GM12801 (cell line): ENCODE data around the gene NFIX.

Experiments used
- CTCF ChIP-seq: IDR thresholded peaks from one replicate; pipeline ENCODE4 v1.5.1; 2011; ENCODE audit warnings: control low read depth; ENCODE audit not compliant: insufficient read length; ENCODE audit errors: extremely low read depth

Gene NFIX

GRCh38 chr19:13119627-13120026 lies 124.4 kb downstream of the NFIX start:
- TF ChIP-seq CTCF = no peak

DNA sequence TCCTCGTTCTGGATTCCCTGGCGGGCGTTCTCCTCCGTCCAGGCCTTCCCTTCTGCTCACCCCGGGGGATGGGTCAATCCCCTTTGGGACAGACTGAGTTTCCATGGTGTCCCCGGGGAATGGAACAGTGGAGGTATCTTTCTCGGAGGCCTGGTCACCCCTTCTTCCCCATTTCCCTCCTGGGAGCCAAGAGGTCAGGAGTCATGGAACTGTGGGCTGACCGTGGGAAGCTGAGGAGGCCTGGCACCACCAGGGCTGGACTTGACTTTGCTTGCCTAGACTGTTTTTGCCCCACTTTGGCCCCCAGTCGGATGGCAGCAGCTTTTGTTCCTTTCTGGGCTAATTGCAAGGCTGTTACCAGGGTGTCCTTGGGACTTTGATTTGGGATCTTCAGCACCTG lies 124.8 kb downstream of the NFIX start:
- no peak for TF ChIP-seq CTCF

GRCh38 chr19:13120817-13121216 lies 125.5 kb downstream of the NFIX start:
- TF ChIP-seq CTCF = no peak

DNA sequence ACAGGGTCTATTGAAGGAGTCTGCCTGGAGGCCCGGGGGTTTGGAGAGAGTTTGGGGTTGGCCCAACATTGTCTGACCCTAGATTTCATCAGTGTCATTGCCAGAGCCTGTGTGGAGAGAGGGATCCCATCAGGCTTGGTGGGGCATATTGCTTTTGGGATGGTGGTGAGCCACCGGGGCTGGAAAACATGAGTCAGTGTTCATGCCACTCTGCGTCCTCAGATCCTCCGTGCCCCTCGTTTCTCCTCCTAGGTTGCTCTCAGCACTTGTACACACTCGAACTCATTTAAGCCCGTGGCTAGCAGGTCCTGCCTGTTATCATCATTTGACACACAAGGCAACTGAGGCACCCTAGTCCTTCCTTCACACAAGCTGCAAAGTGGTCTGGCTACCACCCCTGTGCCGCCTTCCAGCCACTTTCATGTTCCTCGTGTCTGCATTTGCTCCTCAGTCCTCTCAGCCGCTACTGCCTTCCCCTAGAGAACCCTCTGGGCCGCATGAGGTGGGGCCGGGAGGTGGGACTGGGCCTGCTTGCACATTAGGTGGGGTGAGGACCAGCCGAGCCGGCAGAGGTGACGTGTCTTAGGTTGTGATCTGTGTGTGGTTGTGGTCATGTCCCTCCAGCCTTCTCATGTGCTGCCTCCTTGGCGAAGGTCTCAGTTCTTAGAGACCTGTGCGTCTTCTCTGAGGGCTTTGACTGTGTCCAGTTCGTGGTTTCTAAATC lies 126.4 kb downstream of the NFIX start:
- TF ChIP-seq CTCF = no peak

DNA sequence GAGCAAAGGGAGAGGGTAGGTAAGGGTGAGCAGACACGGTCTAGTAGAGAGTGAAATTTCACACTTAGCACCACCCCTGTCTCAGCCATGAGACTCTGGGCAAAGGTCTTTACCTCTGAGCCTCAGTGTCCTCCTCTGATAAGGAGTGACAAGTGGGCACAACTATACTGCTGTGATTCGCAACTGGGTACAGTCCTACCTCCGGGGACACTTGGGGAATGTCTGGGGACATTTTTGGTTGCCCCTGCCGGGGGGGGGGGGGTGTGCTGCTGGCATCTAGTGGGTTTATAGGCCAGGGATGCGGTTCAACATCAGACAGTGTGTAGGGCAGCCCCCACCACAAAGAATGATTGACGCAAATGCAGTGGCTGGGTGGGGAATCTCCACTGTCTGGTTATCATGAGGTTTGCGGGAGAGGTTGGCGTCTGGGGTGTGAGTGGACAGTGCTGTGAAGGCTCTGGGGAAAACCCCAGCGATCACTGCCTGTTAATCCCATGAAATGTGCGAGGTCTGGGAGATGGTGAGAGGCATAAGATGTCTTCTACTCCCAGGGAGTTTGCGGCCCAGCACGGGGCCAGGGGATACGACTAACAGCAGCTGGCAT lies 127.1 kb downstream of the NFIX start:
- no peak for TF ChIP-seq CTCF

DNA sequence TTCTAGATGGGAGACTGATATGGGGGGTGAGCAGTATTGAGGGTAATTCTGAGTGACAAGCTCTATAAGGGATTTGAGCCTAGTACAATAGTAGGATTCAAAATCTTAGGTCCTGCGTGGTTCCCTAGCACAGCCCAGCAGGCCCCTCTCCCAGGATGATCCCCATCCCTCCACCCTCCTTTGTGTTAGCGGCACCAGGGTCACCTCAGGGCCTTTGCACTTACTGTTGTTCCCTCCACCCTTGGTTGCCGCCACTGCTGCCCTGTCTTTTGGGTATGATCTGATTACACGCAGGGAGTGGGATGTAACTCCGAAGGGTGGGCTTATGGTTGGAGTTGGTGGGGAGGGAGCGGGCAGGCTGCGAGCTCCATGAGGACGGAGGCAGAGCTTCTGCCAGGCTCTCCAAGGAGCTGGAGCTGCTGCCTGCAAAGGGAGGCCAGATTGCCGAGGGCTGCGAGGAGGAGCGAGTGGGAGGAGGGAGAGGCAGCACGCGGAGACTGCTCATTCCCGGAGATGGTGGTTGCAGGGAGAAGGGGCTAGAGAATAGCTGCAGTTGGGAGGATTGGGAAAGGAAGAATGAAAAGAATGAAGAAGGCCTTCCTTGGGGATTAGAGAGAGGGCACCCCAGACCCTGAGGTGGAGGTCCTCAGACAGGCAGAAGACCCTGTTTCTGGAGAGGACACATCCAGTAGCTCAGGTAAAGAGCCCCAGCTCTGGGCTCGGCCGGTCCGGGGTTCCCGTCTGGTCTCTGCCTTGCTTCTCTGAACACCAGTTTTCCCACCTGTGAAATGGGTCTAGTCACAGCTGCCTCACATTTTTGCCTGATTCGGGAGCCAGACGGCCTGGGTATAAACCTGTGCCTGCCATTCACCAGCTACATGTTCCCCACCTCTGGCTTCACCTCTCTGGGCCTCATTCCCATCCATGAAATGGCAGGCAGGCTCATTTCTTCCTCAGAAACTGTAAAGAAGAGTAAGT lies 128.0 kb downstream of the NFIX start:
- no peak for TF ChIP-seq CTCF

GRCh38 chr19:13127051-13127450 lies 131.8 kb downstream of the NFIX start:
- no peak for TF ChIP-seq CTCF
